Measurements from ENCODE around the gene PPP3CA. TPM values are rescaled to one million over a fixed set of nuclear protein-coding genes. Genes with fewer than 3 reads are reported as not detected.
A peak's percentile ranks its signal among the peaks of the same experiment; 100 is the strongest.

PPP3CA gene
- total and polyA plus RNA-seq, 2 of the 13 experiments (the other 11 are each of a cell fraction or from before 2014, with no cell fraction given), result 4.8 to 13.2 TPM

GRCh38 chr4:101295691-101296090, 51.6 kb downstream of the PPP3CA start:
- H3K27me3 ChIP-seq (ENCODE audit: control insufficient read depth in 1 of 2, insufficient read depth in 2 of 2, low read length in 2 of 2), result no peaks in the 10 kb centered on the region
- ATAC-seq (no peak), FAIRE-seq (no peak), DNase-seq (ENCODE audit: low spot score) (no peak)
- H4K20me1 ChIP-seq (ENCODE audit: insufficient read depth, low read length), result no peaks in the 10 kb centered on the region
- H3K9me3 ChIP-seq (ENCODE audit: low read length), result no peaks in the 10 kb centered on the region
- H3K4me1 ChIP-seq (ENCODE audit: insufficient read depth, low read length), result no peaks in the 10 kb centered on the region
- H2AFZ ChIP-seq (ENCODE audit: low read length), result no peak overlapping the region
- in situ Hi-C loops (cut with HindIII; ENCODE audit: extremely low pct_ligation_motif_present, low pct_unique_long_range_greater_than_20kb), result no loop called here
- no TSS peak for BruUV-seq (replicated peaks)
- H3K36me3 ChIP-seq (replicated peaks in 1 of 2; ENCODE audit: control insufficient read depth in 1 of 2, insufficient read depth in 2 of 2, low read length in 2 of 2), result no peaks in the 10 kb centered on the region; a peak in 1 of 5 replicates
- no peaks in the 10 kb centered on the region for H3K79me2 ChIP-seq (ENCODE audit: insufficient read depth, low read length)
- ChIA-PET POLR2A (no interaction called here), CTCF (ENCODE audit: low intra/inter-chr PET ratio, low total read pairs) (no interaction called here)
- H3K9ac ChIP-seq (ENCODE audit: insufficient read depth, low read depth, low read length), result no peak overlapping the region
- intact Hi-C loops (cut with micrococcal nuclease; ENCODE audit: unreplicated experiment), result no loop called here
- no peak overlapping the region for H3K27ac ChIP-seq (ENCODE audit: extremely low read length, insufficient read depth, low read length)
- no peak overlapping the region for H3K4me2 ChIP-seq (ENCODE audit: low read depth, low read length)
- no peak for TF ChIP-seq NFYB (CRISPR knock-in tag; IDR thresholded peaks at IDR 0.05)
- TF ChIP-seq ZNF30 (CRISPR knock-in tag; IDR thresholded peaks at IDR 0.05), result no peak
- TF ChIP-seq, protein P1, sequence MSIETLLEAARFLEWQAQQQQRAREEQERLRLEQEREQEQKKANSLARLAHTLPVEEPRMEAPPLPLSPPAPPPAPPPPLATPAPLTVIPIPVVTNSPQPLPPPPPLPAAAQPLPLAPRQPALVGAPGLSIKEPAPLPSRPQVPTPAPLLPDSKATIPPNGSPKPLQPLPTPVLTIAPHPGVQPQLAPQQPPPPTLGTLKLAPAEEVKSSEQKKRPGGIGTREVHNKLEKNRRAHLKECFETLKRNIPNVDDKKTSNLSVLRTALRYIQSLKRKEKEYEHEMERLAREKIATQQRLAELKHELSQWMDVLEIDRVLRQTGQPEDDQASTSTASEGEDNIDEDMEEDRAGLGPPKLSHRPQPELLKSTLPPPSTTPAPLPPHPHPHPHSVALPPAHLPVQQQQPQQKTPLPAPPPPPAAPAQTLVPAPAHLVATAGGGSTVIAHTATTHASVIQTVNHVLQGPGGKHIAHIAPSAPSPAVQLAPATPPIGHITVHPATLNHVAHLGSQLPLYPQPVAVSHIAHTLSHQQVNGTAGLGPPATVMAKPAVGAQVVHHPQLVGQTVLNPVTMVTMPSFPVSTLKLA (IDR thresholded peaks at IDR 0.05), result no peak
- TF ChIP-seq RARG (CRISPR knock-in tag; IDR thresholded peaks at IDR 0.05; ENCODE audit: low read depth), result no peak
- TF ChIP-seq ZNF784 (CRISPR knock-in tag; IDR thresholded peaks at IDR 0.05; ENCODE audit: borderline replicate concordance), result no peak
- no peak for TF ChIP-seq NCOR1 (IDR thresholded peaks at IDR 0.05; ENCODE audit: borderline replicate concordance, low read length)
- no peak overlapping the region for H3K4me3 ChIP-seq (replicated peaks in 1 of 3; ENCODE audit: insufficient read depth in 1 of 3, low read depth in 2 of 3, low read length in 3 of 3)

- TF ChIP-seq HDAC6 (IDR thresholded peaks at IDR 0.05; ENCODE audit: low read depth, low read length) (no peak), CEBPB (IDR thresholded peaks at IDR 0.05; ENCODE audit: borderline replicate concordance, low read depth, low read length) (peak; percentile 19; the same call in 1 of the 2 replicates), KMT2A (CRISPR knock-in tag; IDR thresholded peaks at IDR 0.05) (no peak), PBX2 (CRISPR knock-in tag; IDR thresholded peaks at IDR 0.05) (no peak), EP300 (IDR thresholded peaks at IDR 0.05; ENCODE audit: low read depth in 2 of 2, low read length in 2 of 2) (no peak), EP300 (CRISPR knock-in tag; IDR thresholded peaks at IDR 0.05; ENCODE audit: borderline replicate concordance) (no peak), ZNF709 (CRISPR knock-in tag; IDR thresholded peaks at IDR 0.05) (no peak), SP2 (CRISPR knock-in tag; IDR thresholded peaks at IDR 0.05) (no peak)
- TF ChIP-seq, protein P2, sequence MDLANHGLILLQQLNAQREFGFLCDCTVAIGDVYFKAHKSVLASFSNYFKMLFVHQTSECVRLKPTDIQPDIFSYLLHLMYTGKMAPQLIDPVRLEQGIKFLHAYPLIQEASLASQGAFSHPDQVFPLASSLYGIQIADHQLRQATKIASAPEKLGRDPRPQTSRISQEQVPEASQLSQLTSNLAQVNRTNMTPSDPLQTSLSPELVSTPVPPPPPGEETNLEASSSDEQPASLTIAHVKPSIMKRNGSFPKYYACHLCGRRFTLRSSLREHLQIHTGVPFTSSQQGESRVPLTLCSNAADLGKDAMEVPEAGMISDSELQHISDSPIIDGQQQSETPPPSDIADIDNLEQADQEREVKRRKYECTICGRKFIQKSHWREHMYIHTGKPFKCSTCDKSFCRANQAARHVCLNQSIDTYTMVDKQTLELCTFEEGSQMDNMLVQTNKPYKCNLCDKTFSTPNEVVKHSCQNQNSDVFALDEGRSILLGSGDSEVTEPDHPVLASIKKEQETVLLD (CRISPR knock-in tag; IDR thresholded peaks at IDR 0.05; ENCODE audit: low read depth), result no peak
- no TSS peak for BruUV-seq (replicated peaks)
- in situ Hi-C loops (cut with HindIII; ENCODE audit: extremely low pct_ligation_motif_present, low pct_unique_long_range_greater_than_20kb), result no loop called here
- Histone ChIP-seq H3K4me1 (ENCODE audit: insufficient read depth, low read length) (no peaks in the 10 kb centered on the region), H3K27ac (ENCODE audit: extremely low read length, insufficient read depth, low read length) (no peak overlapping the region), H3K4me2 (ENCODE audit: low read depth, low read length) (no peak overlapping the region), H2AFZ (ENCODE audit: low read length) (no peak overlapping the region), H3K27me3 (ENCODE audit: control insufficient read depth in 1 of 2, insufficient read depth in 2 of 2, low read length in 2 of 2) (no peaks in the 10 kb centered on the region), H3K9ac (ENCODE audit: insufficient read depth, low read depth, low read length) (no peak overlapping the region), H3K4me3 (replicated peaks in 1 of 3; ENCODE audit: insufficient read depth in 1 of 3, low read depth in 2 of 3, low read length in 3 of 3) (no peak overlapping the region), H4K20me1 (ENCODE audit: insufficient read depth, low read length) (no peaks in the 10 kb centered on the region), H3K9me3 (ENCODE audit: low read length) (no peaks in the 10 kb centered on the region), H3K79me2 (ENCODE audit: insufficient read depth, low read length) (no peaks in the 10 kb centered on the region), H3K36me3 (replicated peaks in 1 of 2; ENCODE audit: control insufficient read depth in 1 of 2, insufficient read depth in 2 of 2, low read length in 2 of 2) (no peaks in the 10 kb centered on the region; a peak in 1 of 5 replicates)
- intact Hi-C loops (cut with micrococcal nuclease; ENCODE audit: unreplicated experiment), result no loop called here
- no peak for ATAC-seq
- WGBS (ENCODE audit: low lambda C conversion rate), result 97% methylated on average over 3 of the region's 3 CpGs
- CTCF ChIA-PET (ENCODE audit: low intra/inter-chr PET ratio, low total read pairs), result no interaction called here
- POLR2A ChIA-PET, result no interaction called here
- no peak for FAIRE-seq
- no peak for DNase-seq (ENCODE audit: low spot score)
Measured at GRCh38 chr4:101294597-101294996, 52.7 kb downstream of the PPP3CA start.
